Adrenal gland (tissue), 12 donors: ENCODE measurements around the gene GLIPR2. TPM values are rescaled to one million over a fixed set of nuclear protein-coding genes. Genes with fewer than 3 reads are reported as not detected.
A peak's percentile ranks its signal among the peaks of the same experiment; 100 is the strongest.

Source experiments
- DNase-seq, 7 donors: peaks; one replicate each; pipeline ENCODE4 v3.0.0-alpha.2; 2019 to 2020
- H3K27ac ChIP-seq, 5 donors: fragments of 200-600 bp; sonication (generic) in 4 of 5; 1 replicate in 3 of 5; 2 replicates in 2 of 5; pipeline versions ENCODE4 v1.5.1 to v1.8.0; 2016 to 2020; ENCODE audit warnings: mild to moderate bottlenecking in 1 of 5
- H3K27me3 ChIP-seq: fragments of 200-600 bp; 2 replicates; pipeline ENCODE4 v1.8.0; 2021
- H3K36me3 ChIP-seq, 2 donors: fragments of 200-600 bp; replicated peaks in 1 of 2; 1 replicate in 1 of 2; 2 replicates in 1 of 2; pipeline versions ENCODE4 v1.5.1 to v1.8.0; 2018 to 2022
- H3K4me1 ChIP-seq, 2 donors: fragments of 200-600 bp; replicated peaks in 1 of 2; 1 replicate in 1 of 2; 2 replicates in 1 of 2; pipeline versions ENCODE4 v1.5.1 to v1.8.0; 2018 to 2021
- H3K4me3 ChIP-seq, 4 donors: fragments of 200-600 bp; sonication (generic) in 3 of 4; one replicate each; pipeline ENCODE4 v1.5.1; 2016 to 2018
- H3K9me3 ChIP-seq, 3 donors: fragments of 200-600 bp; sonication (generic) in 1 of 3; replicated peaks in 1 of 3; 1 replicate in 2 of 3; 2 replicates in 1 of 3; pipeline versions ENCODE4 v1.5.1 to v1.8.0; 2016 to 2021
- POLR2A ChIP-seq, 2 donors: fragments of 450-650 bp; IDR thresholded peaks; one replicate each; pipeline ENCODE4 v1.6.1; 2017; ENCODE audit warnings: antibody characterized with exemption in 2 of 2, mild to moderate bottlenecking in 2 of 2, moderate library complexity in 1 of 2
- WGBS, 4 donors: extraction: QIAGEN DNeasy Blood & Tissue Kit in 2 of 4; methylation state at CpG; one replicate each; pipeline versions ENCODE4 v1.1.5 to v1.1.7; 2013 to 2017; 5-methylcytosine and 5-hydroxymethylcytosine counted together
- intact Hi-C, 2 donors: fragments of 100-400 bp; cut with DNase I; formaldehyde crosslinking; loops; one replicate each; pipeline versions ENCODE4 v1.14.1 to v1.15.0; 2022 to 2023
- polyA plus RNA-seq, 3 donors: library from polyadenylated mRNA; stranded (reverse); fragments of 200-250 nt in 2 of 3; fragments of 350-450 nt in 1 of 3; fragmentation: Illumina TruSeq in 1 of 3; extraction: RNeasy Lipid Tissue Mini Kit (QIAGEN cat#74804) in 1 of 3; gene quantifications; one replicate each; pipeline ENCODE4 v1.2.3, GENCODE V29; 2013 to 2014
- total RNA-seq, 9 donors: library from RNA; depleted of rRNA in 4 of 9; stranded (reverse); fragments of >200 nt in 4 of 9; fragments of 120-200 nt in 1 of 9; fragmentation: NEBNext Ultra II Directional in 1 of 9; extraction: Animal tissue kit (Norgen Biotek cat#: 25700) in 1 of 9; gene quantifications; one replicate each; pipeline versions ENCODE4 v1.1.0 to v1.2.4, GENCODE V29; 2013 to 2023
- TF ChIP-seq, protein P1 (sequence below), 6 experiments: fragments of 450-650 bp in 4 of 6; fragments of 200-600 bp in 2 of 6; sonication (generic) in 1 of 6; IDR thresholded peaks; 1 replicate in 5 of 6; 2 replicates in 1 of 6; pipeline versions ENCODE4 v1.5.1 to v1.8.0; 2016 to 2021; ENCODE audit warnings: antibody characterized with exemption in 6 of 6, mild to moderate bottlenecking in 2 of 6, moderate library complexity in 1 of 6
- donor health status: healthy with polysubstance abuse.
- donor health status: Bipolar disorder and iron deficiency.
- donor health status: DM: yes; HTN: yes; CAD: no.
- donor health status: DM: no; HTN: no; CAD: no.
- donor health status: DM: no; HTN: no; CAD: no.
- donor health status: DM: yes; HTN: yes; CAD: no.

Gene GLIPR2
- total and polyA plus RNA-seq, 12 donors = 16.1 to 56.3 (median 33.5) TPM

DNA sequence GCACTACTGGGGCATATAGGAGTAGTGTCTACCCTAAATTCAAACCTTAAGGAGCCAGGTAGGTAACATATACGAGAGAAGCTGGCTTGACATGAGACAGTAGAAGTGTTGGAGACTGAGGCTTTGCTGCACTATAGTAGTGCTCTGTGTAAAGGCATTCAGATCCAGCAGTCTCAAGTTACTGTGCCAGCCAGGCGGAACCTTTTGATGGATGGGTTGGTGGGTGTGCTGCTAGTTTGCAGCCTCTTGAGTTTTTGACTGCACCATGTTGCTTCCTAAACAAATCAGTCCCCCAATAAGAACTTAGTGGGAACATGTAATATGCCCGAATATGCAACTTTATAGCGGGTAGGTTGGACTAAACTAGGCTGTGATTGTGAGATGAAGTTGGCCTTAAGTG is 55.7 kb downstream of the GLIPR2 start:
- Histone ChIP-seq H3K4me3 (peak overlapping the region in 3 of 4 donors; percentile 76 to 91 (median 80)), H3K4me1 (peaks cover 37 to 45% of the 10 kb centered on the region in 2 donors), H3K36me3 (peaks cover 0 to 6% of the 10 kb centered on the region in 2 donors), H3K27me3 (no peaks in the 10 kb centered on the region), H3K27ac (no peak overlapping the region), H3K9me3 (no peaks in the 10 kb centered on the region)
- TF ChIP-seq POLR2A (IDR thresholded peaks at IDR 0.05) = no peak
- TF ChIP-seq, protein P1, sequence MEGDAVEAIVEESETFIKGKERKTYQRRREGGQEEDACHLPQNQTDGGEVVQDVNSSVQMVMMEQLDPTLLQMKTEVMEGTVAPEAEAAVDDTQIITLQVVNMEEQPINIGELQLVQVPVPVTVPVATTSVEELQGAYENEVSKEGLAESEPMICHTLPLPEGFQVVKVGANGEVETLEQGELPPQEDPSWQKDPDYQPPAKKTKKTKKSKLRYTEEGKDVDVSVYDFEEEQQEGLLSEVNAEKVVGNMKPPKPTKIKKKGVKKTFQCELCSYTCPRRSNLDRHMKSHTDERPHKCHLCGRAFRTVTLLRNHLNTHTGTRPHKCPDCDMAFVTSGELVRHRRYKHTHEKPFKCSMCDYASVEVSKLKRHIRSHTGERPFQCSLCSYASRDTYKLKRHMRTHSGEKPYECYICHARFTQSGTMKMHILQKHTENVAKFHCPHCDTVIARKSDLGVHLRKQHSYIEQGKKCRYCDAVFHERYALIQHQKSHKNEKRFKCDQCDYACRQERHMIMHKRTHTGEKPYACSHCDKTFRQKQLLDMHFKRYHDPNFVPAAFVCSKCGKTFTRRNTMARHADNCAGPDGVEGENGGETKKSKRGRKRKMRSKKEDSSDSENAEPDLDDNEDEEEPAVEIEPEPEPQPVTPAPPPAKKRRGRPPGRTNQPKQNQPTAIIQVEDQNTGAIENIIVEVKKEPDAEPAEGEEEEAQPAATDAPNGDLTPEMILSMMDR (IDR thresholded peaks at IDR 0.05) = no peak
- no peak for DNase-seq
- WGBS, 4 donors = 63 to 71% (median 66%) methylated on average over 4 of the region's 4 CpGs
- intact Hi-C loops = loop anchor here in 1 of 2 donors (5.0 kb wide), 1 partner anchor 135 kb away; no protein-coding TSS in a partner anchor

DNA sequence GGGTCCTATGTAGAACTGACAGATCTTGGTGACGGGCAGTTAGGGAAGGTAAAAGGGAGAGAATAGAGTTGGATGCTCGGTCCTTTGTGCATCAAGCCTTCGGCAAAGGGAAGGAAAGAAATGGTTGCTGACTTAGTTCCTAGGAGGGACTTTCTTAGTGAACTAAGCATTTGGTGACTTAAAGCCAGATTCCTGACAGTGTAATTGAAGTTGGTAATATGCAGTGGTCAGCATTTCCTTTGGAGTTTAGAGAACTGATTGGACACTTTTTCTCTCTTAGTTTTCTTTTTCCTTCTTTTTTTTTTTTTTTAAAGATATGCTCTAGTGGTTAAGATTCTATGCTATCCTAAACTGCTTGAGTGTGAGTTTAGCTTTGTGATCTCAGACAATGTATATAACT is 56.5 kb downstream of the GLIPR2 start:
- TF ChIP-seq, protein P1 (IDR thresholded peaks at IDR 0.05) = no peak
- TF ChIP-seq POLR2A (IDR thresholded peaks at IDR 0.05) = no peak
- intact Hi-C loops = loop anchor here in 1 of 2 donors (5.0 kb wide), 1 partner anchor 134 kb away; no protein-coding TSS in a partner anchor
- H3K9me3 ChIP-seq = no peaks in the 10 kb centered on the region
- H3K27me3 ChIP-seq = no peaks in the 10 kb centered on the region
- no peak for DNase-seq
- peak overlapping the region in 1 of 4 donors; percentile 76 for H3K4me3 ChIP-seq
- WGBS, 4 donors = 51 to 64% (median 58%) methylated on average over 3 of the region's 3 CpGs
- H3K4me1 ChIP-seq = peaks cover 37 to 45% of the 10 kb centered on the region in 2 donors
- H3K36me3 ChIP-seq = peaks cover 0 to 12% of the 10 kb centered on the region in 2 donors
- no peak overlapping the region for H3K27ac ChIP-seq

DNA sequence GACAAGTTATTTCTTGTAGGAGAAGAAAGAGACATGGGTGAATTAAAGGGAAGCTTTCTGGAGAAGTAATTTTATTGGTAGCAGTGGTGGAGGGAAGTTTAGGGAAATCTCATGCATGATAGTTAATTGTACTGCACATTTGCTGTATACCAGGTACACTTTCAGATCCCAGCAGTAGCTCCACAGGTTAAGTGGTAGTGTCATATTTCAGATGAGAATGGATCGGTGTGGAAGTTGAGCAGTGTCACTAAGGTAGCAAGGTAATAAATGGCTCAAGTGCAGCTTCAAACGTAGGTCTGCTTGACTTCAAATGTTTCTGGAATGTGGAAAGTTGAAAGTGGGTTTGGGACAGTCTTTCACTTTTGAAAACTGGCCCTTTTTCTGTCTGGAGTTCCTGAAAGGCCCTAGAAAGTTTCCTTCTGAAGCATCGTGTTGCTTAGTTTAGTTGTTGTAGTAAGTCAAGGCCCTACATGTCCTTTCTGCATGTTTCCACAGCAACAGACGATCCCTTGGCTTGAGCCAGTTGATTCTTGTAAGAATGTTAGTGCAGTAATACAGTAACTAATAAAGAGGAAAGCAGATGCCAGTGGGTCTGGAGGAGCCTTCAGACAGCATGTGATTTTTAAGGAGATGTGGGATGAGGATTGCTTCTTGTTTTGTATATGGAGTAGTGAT is 57.9 kb downstream of the GLIPR2 start:
- H3K27ac ChIP-seq = peak overlapping the region in 1 of 5 donors; percentile 6
- 18 to 37% (median 28%) methylated on average over 4 of the region's 4 CpGs for WGBS, 4 donors
- H3K4me1 ChIP-seq = peaks cover 37 to 44% of the 10 kb centered on the region in 2 donors

DNA sequence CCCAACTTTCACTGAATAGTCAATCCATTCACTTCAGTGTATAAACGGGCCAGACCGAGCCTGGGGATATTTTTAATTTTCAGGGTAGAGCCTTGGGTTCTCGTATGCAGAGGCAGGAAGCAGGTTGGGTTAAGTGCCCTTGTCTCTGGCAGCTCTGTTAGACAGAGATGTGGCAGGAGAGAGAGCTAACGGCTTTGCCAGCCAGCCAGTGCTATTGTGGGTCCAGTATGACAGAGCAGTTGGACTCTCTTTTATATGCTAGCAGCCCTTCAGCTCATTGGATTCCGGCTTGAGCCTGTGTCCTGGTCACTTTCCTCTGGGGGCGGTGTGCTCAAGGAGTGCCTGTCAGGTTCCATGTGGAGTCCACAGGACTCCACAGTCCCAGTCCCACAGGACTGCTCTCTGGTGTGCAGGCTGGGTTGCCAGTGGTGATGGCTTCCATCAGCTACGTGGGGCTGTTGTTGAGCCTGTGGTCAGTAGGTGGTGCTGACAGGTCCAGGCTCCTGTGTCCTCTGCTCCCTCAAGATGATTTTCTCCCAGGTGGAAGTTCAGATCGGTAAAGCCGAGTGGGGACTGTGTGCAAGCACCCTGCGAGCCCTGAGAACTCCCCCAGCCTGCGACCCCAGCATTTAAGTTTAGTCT is 68.5 kb downstream of the GLIPR2 start:
- no peak overlapping the region for H3K27ac ChIP-seq
- no peaks in the 10 kb centered on the region for H3K9me3 ChIP-seq
- H3K36me3 ChIP-seq = peaks cover 0 to 95% of the 10 kb centered on the region in 2 donors
- WGBS, 4 donors = 78 to 83% (median 81%) methylated on average over 10 to 11 of the region's 11 CpGs
- peak in 3 of 7 donors; percentile 34 to 68 (median 41) for DNase-seq
- TF ChIP-seq, protein P1 (IDR thresholded peaks at IDR 0.05) = peak in 2 of 6 experiments; percentile 9 to 18
- no peak for TF ChIP-seq POLR2A (IDR thresholded peaks at IDR 0.05)
- intact Hi-C loops = loop anchor here in 1 of 2 donors (5.0 kb wide), 1 partner anchor 352 kb away; no protein-coding TSS in a partner anchor
- peaks cover 15 to 26% of the 10 kb centered on the region in 2 donors for H3K4me1 ChIP-seq
- no peak overlapping the region for H3K4me3 ChIP-seq
- no peaks in the 10 kb centered on the region for H3K27me3 ChIP-seq

More for the DNA sequence above, 57.9 kb downstream of the GLIPR2 start:
- intact Hi-C loops = loop anchor here in 1 of 2 donors (5.0 kb wide), 1 partner anchor 133 kb away; no protein-coding TSS in a partner anchor
- H3K27me3 ChIP-seq = no peaks in the 10 kb centered on the region
- H3K36me3 ChIP-seq = peaks cover 0 to 24% of the 10 kb centered on the region in 2 donors
- no peak for DNase-seq
- no peak for TF ChIP-seq POLR2A (IDR thresholded peaks at IDR 0.05)
- TF ChIP-seq, protein P1 (IDR thresholded peaks at IDR 0.05) = no peak
- H3K4me3 ChIP-seq = no peak overlapping the region
- H3K9me3 ChIP-seq = no peaks in the 10 kb centered on the region
